Measurements from ENCODE around the gene SART3. TPM values are rescaled to one million over a fixed set of nuclear protein-coding genes. Genes with fewer than 3 reads are reported as not detected.

Gene SART3
- total and polyA plus RNA-seq, 4 experiments from 2014 or later = 25.9 to 112 (median 76.7) TPM

- H3K27me3 Mint-ChIP-seq = no peaks in the 10 kb centered on the region
- Histone ChIP-seq H3K36me3 (ENCODE audit: insufficient read depth, low read length) (no peaks in the 10 kb centered on the region), H3K4me3 (ENCODE audit: low read length in 2 of 2) (no peak overlapping the region), H3K9me3 (ENCODE audit: control insufficient read depth in 1 of 2, low read length in 2 of 2) (no peaks in the 10 kb centered on the region), H3K27me3 (ENCODE audit: insufficient read depth, low read length) (no peaks in the 10 kb centered on the region), H3K4me1 (ENCODE audit: insufficient read depth, low read length) (no peaks in the 10 kb centered on the region), H3K27ac (ENCODE audit: low read depth, low read length) (no peak overlapping the region)
- POLR2A ChIA-PET (ENCODE audit: partially characterized antibody) = no interaction called here
- no peaks in the 10 kb centered on the region for H3K4me1 Mint-ChIP-seq
- no peaks in the 10 kb centered on the region for H3K36me3 Mint-ChIP-seq
- H3K27ac Mint-ChIP-seq = peak overlapping the region in 1 of 7 donors; percentile 30
- no peaks in the 10 kb centered on the region for H3K9me3 Mint-ChIP-seq
- no peak overlapping the region for H3K4me3 Mint-ChIP-seq
- intact Hi-C loops (cut with micrococcal nuclease) = no loop called here
- no peak for DNase-seq
- CTCF ChIA-PET (ENCODE audit: partially characterized antibody) = interaction anchor here (1.4 kb wide), 1 partner anchor 29 kb away, joined by 8 read pairs; no protein-coding TSS in a partner anchor
Observed at GRCh38 chr12:108589028-108589839, 28.3 kb upstream of the SART3 start.

- H3K27me3 Mint-ChIP-seq = peaks cover 0 to 1% of the 10 kb centered on the region in 2 donors
- Histone ChIP-seq H3K36me3 (ENCODE audit: insufficient read depth, low read length) (no peaks in the 10 kb centered on the region), H3K27ac (ENCODE audit: low read depth, low read length) (no peak overlapping the region), H3K9me3 (ENCODE audit: control insufficient read depth in 1 of 2, low read length in 2 of 2) (no peaks in the 10 kb centered on the region), H3K27me3 (ENCODE audit: insufficient read depth, low read length) (no peaks in the 10 kb centered on the region), H3K4me3 (ENCODE audit: low read length in 2 of 2) (no peak overlapping the region), H3K4me1 (ENCODE audit: insufficient read depth, low read length) (no peaks in the 10 kb centered on the region)
- no peak overlapping the region for H3K27ac Mint-ChIP-seq
- H3K4me1 Mint-ChIP-seq = no peaks in the 10 kb centered on the region
- intact Hi-C loops (cut with micrococcal nuclease) = no loop called here
- ChIA-PET POLR2A (ENCODE audit: partially characterized antibody) (no interaction called here), CTCF (ENCODE audit: partially characterized antibody) (interaction anchor here (1.4 kb wide), 1 partner anchor 30 kb away, joined by 8 read pairs; no protein-coding TSS in a partner anchor)
- no peak overlapping the region for H3K4me3 Mint-ChIP-seq
- H3K9me3 Mint-ChIP-seq = no peaks in the 10 kb centered on the region
- H3K36me3 Mint-ChIP-seq = no peaks in the 10 kb centered on the region
- DNase-seq = no peak
Observed at GRCh38 chr12:108587826-108588225, 26.9 kb upstream of the SART3 start.

GRCh38 chr12:108586306-108586705 is 25.3 kb upstream of the SART3 start:
- Histone ChIP-seq H3K4me3 (ENCODE audit: low read length in 2 of 2) (no peak overlapping the region), H3K27me3 (ENCODE audit: insufficient read depth, low read length) (no peaks in the 10 kb centered on the region), H3K4me1 (ENCODE audit: insufficient read depth, low read length) (no peaks in the 10 kb centered on the region), H3K27ac (ENCODE audit: low read depth, low read length) (no peak overlapping the region), H3K36me3 (ENCODE audit: insufficient read depth, low read length) (no peaks in the 10 kb centered on the region), H3K9me3 (ENCODE audit: control insufficient read depth in 1 of 2, low read length in 2 of 2) (no peaks in the 10 kb centered on the region)
- no peak overlapping the region for H3K27ac Mint-ChIP-seq
- intact Hi-C loops (cut with micrococcal nuclease) = no loop called here
- no peaks in the 10 kb centered on the region for H3K9me3 Mint-ChIP-seq
- ChIA-PET POLR2A (ENCODE audit: partially characterized antibody) (no interaction called here), CTCF (ENCODE audit: partially characterized antibody) (interaction anchor here (1.3 to 1.4 kb wide), 2 partner anchors 17 to 32 kb away, joined by 4 to 5 read pairs; no protein-coding TSS in a partner anchor)
- H3K27me3 Mint-ChIP-seq = peaks cover 0 to 1% of the 10 kb centered on the region in 2 donors
- no peaks in the 10 kb centered on the region for H3K36me3 Mint-ChIP-seq
- H3K4me1 Mint-ChIP-seq = no peaks in the 10 kb centered on the region
- no peak overlapping the region for H3K4me3 Mint-ChIP-seq
- no peak for DNase-seq

- Histone ChIP-seq H3K27ac (ENCODE audit: low read depth, low read length) (no peak overlapping the region), H3K4me3 (ENCODE audit: low read length in 2 of 2) (no peak overlapping the region), H3K36me3 (ENCODE audit: insufficient read depth, low read length) (no peaks in the 10 kb centered on the region), H3K4me1 (ENCODE audit: insufficient read depth, low read length) (no peaks in the 10 kb centered on the region), H3K9me3 (ENCODE audit: control insufficient read depth in 1 of 2, low read length in 2 of 2) (no peaks in the 10 kb centered on the region), H3K27me3 (ENCODE audit: insufficient read depth, low read length) (no peaks in the 10 kb centered on the region)
- peaks cover 0 to 1% of the 10 kb centered on the region in 2 donors for H3K27me3 Mint-ChIP-seq
- ChIA-PET POLR2A (ENCODE audit: partially characterized antibody) (no interaction called here), CTCF (ENCODE audit: partially characterized antibody) (interaction anchor here (1.3 to 1.4 kb wide), 2 partner anchors 17 to 32 kb away, joined by 4 to 5 read pairs; no protein-coding TSS in a partner anchor)
- no peaks in the 10 kb centered on the region for H3K36me3 Mint-ChIP-seq
- H3K9me3 Mint-ChIP-seq = no peaks in the 10 kb centered on the region
- no peaks in the 10 kb centered on the region for H3K4me1 Mint-ChIP-seq
- no peak for DNase-seq
- intact Hi-C loops (cut with micrococcal nuclease) = no loop called here
- no peak overlapping the region for H3K4me3 Mint-ChIP-seq
- no peak overlapping the region for H3K27ac Mint-ChIP-seq
Observed at GRCh38 chr12:108585864-108586263, 24.9 kb upstream of the SART3 start.

- no peaks in the 10 kb centered on the region for H3K27me3 ChIP-seq (ENCODE audit: insufficient read depth, low read length)
- H3K9me3 Mint-ChIP-seq = no peaks in the 10 kb centered on the region
- peaks cover 0 to 1% of the 10 kb centered on the region in 2 donors for H3K27me3 Mint-ChIP-seq
- no peaks in the 10 kb centered on the region for H3K4me1 Mint-ChIP-seq
- no peak overlapping the region for H3K4me3 Mint-ChIP-seq
- no peaks in the 10 kb centered on the region for H3K36me3 ChIP-seq (ENCODE audit: insufficient read depth, low read length)
- CTCF ChIA-PET (ENCODE audit: partially characterized antibody) = no interaction called here
- H3K4me1 ChIP-seq (ENCODE audit: insufficient read depth, low read length) = no peaks in the 10 kb centered on the region
- intact Hi-C loops (cut with micrococcal nuclease) = no loop called here
- POLR2A ChIA-PET (ENCODE audit: partially characterized antibody) = no interaction called here
- no peaks in the 10 kb centered on the region for H3K9me3 ChIP-seq (ENCODE audit: control insufficient read depth in 1 of 2, low read length in 2 of 2)
- no peak for DNase-seq
- no peak overlapping the region for H3K4me3 ChIP-seq (ENCODE audit: low read length in 2 of 2)
- no peaks in the 10 kb centered on the region for H3K36me3 Mint-ChIP-seq
- H3K27ac Mint-ChIP-seq = no peak overlapping the region
- H3K27ac ChIP-seq (ENCODE audit: low read depth, low read length) = no peak overlapping the region
Observed at GRCh38 chr12:108584456-108585065, 23.6 kb upstream of the SART3 start.

- ChIA-PET POLR2A (ENCODE audit: partially characterized antibody) (no interaction called here), CTCF (ENCODE audit: partially characterized antibody) (no interaction called here)
- Histone ChIP-seq H3K36me3 (ENCODE audit: insufficient read depth, low read length) (no peaks in the 10 kb centered on the region), H3K4me3 (ENCODE audit: low read length in 2 of 2) (no peak overlapping the region), H3K4me1 (ENCODE audit: insufficient read depth, low read length) (no peaks in the 10 kb centered on the region), H3K27me3 (ENCODE audit: insufficient read depth, low read length) (no peaks in the 10 kb centered on the region), H3K9me3 (ENCODE audit: control insufficient read depth in 1 of 2, low read length in 2 of 2) (no peaks in the 10 kb centered on the region), H3K27ac (ENCODE audit: low read depth, low read length) (no peak overlapping the region)
- intact Hi-C loops (cut with micrococcal nuclease) = no loop called here
- Mint-ChIP-seq H3K4me3 (no peak overlapping the region), H3K9me3 (no peaks in the 10 kb centered on the region), H3K36me3 (no peaks in the 10 kb centered on the region), H3K27me3 (peaks cover 0 to 1% of the 10 kb centered on the region in 2 donors), H3K4me1 (peaks cover 0 to 1% (median under 1%) of the 10 kb centered on the region in 4 donors), H3K27ac (no peak overlapping the region)
- no peak for DNase-seq
Observed at GRCh38 chr12:108583991-108584390, 23.0 kb upstream of the SART3 start.

- Mint-ChIP-seq H3K4me3 (no peak overlapping the region), H3K27me3 (peaks cover 0 to 1% of the 10 kb centered on the region in 2 donors), H3K9me3 (peaks cover 0 to 1% (median 0%) of the 10 kb centered on the region in 8 donors), H3K4me1 (peaks cover 0 to 6% (median under 1%) of the 10 kb centered on the region in 4 donors), H3K36me3 (no peaks in the 10 kb centered on the region), H3K27ac (peak overlapping the region in 1 of 7 donors; percentile 76)
- Histone ChIP-seq H3K4me3 (ENCODE audit: low read length in 2 of 2) (no peak overlapping the region), H3K36me3 (ENCODE audit: insufficient read depth, low read length) (no peaks in the 10 kb centered on the region), H3K27me3 (ENCODE audit: insufficient read depth, low read length) (no peaks in the 10 kb centered on the region), H3K9me3 (ENCODE audit: control insufficient read depth in 1 of 2, low read length in 2 of 2) (no peaks in the 10 kb centered on the region), H3K4me1 (ENCODE audit: insufficient read depth, low read length) (no peaks in the 10 kb centered on the region), H3K27ac (ENCODE audit: low read depth, low read length) (no peak overlapping the region)
- ChIA-PET POLR2A (ENCODE audit: partially characterized antibody) (no interaction called here), CTCF (ENCODE audit: partially characterized antibody) (interaction anchor here (1.0 to 1.4 kb wide), 2 partner anchors 35 to 81 kb away, joined by 3 to 7 read pairs; no protein-coding TSS in a partner anchor)
- DNase-seq = no peak
- intact Hi-C loops (cut with micrococcal nuclease) = no loop called here
Observed at GRCh38 chr12:108582978-108583770, 22.2 kb upstream of the SART3 start.

Measured in CD4-positive, alpha-beta memory T cell (primary cell).